Jurkat, Clone E6-1 (cell line): ENCODE measurements around the gene PLEKHA5.
A peak's percentile ranks its signal among the peaks of the same experiment; 100 is the strongest.

Experiments used
- DNase-seq: peaks from one replicate; pipeline ENCODE4 v3.0.0-alpha.2; 2011; ENCODE audit warnings: low read depth, low spot score
- H3K4me3 ChIP-seq: 2 replicates; pipeline ENCODE4 v1.5.1; 2011; ENCODE audit warnings: mild to moderate bottlenecking, low read length, control low read depth, moderate library complexity

The PLEKHA5 gene

DNA sequence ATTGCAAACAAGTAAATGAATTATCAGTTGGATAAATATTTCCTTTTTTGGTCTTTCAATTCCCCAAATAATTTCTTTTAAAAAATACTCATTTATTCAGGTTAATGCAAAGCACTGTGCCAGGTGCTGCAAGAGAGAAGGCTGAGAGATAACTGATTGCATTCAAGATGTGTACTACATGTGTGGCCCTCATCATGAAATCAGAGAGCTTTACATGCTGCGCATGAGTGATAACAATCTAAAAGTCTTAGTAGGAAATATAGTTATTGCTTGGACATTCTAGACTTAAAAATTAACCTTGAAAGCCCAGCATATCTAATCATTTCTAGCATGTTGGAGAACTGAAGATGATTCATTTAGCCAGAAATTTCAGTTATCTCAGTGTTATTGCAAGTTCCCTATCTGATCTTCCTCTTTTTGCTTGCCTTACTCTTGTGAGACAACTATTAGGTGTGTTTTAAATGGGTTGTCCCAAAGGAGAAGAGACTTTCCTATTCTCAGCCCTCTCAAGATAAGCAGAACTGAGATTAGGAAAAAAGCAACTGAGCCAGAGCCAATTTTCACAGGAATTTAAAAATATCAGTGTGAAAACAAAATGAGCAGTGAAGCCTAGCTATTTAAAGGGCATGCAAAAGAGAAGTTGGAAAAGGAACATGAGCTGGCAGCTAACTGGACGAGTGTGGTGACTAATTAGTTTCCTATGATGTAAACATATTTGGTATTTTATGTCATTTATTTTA is 60.9 kb downstream of the PLEKHA5 start:
- DNase-seq = no peak
- no peak overlapping the region for H3K4me3 ChIP-seq

DNA sequence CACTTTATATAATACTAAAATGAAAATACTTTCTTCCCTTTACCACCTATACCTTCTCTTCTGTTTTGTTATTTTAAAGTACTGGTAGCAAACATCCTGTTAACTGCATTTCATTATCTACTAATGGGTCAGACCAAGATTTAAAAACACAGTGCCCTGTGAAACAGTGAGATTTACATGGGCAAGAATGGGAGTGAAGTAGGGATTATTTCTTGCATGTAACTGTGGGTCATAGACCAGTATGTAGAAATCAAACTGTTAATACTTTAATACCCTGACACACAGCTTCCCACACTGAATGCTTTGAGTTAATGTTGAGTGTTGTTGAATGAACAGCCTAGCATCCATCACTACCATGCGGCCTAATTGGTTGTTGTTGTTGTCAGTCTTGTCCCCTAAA is 61.6 kb downstream of the PLEKHA5 start:
- H3K4me3 ChIP-seq = no peak overlapping the region
- no peak for DNase-seq

DNA sequence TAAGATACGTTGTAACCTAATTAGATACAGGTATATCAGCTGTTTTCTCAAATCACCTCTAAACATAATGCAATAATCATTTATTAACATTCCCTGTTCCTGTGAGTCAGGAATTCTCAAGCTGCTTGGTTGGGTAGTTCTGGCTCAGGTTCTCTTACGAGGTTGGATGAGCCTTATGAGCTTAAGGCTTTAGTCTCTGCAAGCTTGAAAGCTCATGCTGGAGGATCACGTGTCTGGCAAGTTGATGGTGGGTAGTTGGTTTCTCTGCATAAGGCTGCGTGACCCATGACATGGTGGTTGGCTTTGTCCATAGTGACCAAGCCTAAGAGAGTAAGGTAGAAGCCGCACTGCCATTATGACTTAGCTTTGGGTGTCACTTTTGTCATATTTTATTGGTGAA is 62.0 kb downstream of the PLEKHA5 start:
- no peak for DNase-seq
- H3K4me3 ChIP-seq = no peak overlapping the region

DNA sequence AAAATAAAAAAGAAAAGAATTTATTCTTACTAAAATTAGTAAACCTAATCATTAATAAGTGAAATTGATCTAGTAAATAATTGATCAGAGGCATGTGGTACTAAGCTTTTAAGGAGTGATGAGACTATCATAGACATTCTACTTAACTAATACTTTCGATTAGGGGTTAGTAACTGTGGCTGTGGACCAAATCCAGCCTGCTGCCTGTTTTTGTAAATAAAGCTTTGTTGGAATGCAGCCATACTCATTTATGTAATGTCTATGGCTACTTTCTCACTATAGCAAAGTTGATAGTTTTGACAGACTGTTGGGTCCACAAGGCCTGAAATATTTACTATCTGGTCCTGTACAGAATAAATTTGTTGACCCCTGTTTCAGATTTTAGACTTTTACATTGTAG is 63.2 kb downstream of the PLEKHA5 start:
- DNase-seq = no peak
- H3K4me3 ChIP-seq = no peak overlapping the region

DNA sequence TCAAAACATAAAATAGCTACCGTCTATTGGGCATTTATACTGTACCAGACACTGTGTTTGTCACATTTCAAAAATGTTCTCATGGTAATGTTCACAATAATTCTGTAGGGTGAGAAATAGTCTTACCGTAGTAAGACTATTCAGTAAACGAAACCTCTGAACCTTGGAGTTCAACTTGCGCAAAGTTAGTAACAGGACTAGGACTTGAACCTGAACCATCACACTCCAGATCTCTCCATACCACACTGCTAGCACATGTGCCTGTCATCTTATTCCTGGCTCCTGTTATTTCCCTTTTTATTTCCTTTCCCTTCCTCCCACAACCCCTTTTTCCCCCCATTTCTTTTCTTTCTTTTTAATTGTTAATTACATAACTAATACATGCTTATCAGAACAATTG is 65.4 kb downstream of the PLEKHA5 start:
- DNase-seq = no peak

DNA sequence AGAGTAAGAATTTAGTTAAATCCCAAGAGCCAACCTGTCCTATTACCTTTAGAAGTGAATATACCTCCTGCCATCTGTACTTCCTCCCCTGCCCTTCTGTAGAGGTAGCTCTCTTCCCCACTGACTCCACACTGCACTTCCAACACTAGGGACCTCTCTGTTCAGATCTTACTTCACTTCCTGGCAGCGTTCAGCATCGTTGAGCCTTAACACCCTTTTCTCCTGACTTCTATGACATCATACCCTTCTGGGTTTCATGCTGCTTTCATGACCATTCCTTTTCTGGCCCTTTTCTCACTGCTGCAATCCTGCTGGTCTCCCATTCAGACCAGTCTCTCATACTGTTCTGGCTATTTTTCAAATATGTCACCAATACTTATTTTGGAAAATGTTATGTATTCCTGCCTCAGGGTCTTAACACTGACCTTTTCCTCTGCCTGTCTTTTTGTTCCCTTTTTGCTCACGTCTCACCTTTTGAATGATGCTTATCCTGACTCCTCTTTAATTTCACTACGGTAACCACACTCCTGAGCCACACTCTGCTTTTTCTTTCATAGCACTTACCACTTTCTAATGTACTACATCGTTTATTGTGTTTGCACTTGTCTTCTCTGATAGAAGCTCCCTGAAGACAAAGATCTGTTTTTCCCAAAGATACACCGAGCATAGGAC is 67.6 kb downstream of the PLEKHA5 start:
- peak; percentile 8 for DNase-seq
- no peak overlapping the region for H3K4me3 ChIP-seq

More for the DNA sequence above, 65.4 kb downstream of the PLEKHA5 start:
- H3K4me3 ChIP-seq = no peak overlapping the region

DNA sequence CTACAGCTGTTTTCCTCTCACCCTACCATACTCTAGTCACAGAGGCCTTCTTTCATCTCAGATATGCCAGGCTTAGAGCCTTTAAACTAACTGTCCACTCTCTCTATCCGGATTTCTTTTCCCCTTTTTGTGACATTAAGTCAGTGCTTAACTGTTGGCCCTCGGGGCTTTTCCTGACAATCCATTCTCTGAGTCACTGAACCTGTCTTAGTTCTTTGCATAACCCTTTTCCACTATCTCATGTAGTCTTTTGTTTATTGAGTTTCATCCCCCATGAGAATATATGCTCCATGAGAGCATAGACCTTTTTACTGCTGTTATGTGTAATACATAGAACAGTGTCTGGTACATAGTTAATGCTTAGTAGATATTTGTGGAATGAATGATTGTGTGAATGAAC is 68.7 kb downstream of the PLEKHA5 start:
- no peak for DNase-seq

DNA sequence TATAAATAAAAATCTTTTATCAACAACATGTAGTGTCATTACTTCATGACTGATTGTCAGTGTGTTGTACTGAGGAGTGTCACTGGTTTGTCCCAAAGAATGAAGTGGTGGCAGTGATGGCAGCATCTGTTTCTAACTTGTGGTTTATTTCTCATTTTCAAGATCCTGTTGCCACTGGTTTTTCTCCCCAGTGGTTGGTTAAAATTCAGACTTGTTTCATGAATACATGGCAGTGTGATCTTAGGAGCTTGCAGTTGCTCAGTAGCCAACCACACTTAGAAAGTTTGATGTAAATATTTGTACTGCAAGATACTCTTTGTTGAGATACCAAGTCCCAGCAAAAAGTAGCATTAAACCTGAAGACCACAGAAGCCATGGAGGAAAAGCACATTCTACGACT is 69.8 kb downstream of the PLEKHA5 start:
- peak; percentile 31 for DNase-seq
- no peak overlapping the region for H3K4me3 ChIP-seq

More for the DNA sequence above, 68.7 kb downstream of the PLEKHA5 start:
- H3K4me3 ChIP-seq = no peak overlapping the region

DNA sequence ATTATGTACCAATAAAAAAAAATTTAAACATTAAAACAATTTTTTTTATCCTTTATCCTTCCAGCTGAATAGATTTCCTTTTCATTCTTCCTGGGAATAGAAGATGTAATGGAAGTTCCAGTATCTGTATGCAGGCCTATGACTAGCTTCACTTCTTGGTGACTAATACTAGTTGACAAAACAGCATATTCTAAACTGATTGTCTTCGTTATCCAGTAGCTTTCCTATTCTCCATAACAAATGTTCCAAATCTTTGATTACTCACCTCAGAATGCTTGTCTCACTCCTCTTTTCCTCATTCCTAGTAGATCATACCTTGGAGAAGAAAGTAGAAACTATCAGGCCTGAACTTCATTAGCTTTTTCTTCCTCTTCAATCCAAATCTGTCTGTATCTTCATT is 70.7 kb downstream of the PLEKHA5 start:
- H3K4me3 ChIP-seq = no peak overlapping the region
- no peak for DNase-seq

DNA sequence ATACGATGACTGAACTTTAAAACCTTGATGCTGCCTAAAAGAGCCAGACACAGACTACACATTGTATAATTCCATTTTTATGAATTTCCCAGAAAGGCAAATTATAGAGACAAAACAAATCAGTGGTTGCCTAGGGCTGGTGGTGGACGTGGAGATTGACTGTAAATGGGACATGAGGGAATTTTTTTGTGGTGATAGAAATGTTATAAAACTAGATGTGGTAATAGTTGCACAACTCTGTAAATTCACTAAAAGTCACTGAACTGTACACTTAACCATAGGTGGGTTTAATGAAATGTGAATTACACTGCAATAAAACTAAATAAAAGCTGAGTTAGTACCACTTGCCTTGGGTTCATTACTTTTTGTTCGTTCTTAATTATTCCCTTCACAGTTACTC is 72.1 kb downstream of the PLEKHA5 start:
- no peak overlapping the region for H3K4me3 ChIP-seq
- no peak for DNase-seq

DNA sequence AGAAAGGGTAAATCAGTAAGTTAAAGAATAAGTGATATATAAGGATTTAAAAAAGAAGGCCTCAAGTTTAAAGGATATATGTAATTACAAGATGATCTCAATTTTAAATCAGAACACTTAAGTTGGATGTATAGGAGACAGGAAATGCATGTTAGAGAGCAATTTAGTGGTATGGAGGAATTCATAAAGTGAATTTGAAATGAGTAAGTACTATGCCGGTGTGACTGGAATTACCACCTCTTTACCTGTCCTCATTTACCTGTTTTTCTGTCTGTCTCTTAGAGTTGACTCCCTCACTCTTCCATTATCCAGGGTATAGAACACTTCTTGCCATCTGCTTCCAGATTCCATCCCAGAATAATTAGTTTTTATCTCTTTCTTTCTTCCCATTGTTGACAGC is 73.5 kb downstream of the PLEKHA5 start:
- DNase-seq = no peak
- no peak overlapping the region for H3K4me3 ChIP-seq

DNA sequence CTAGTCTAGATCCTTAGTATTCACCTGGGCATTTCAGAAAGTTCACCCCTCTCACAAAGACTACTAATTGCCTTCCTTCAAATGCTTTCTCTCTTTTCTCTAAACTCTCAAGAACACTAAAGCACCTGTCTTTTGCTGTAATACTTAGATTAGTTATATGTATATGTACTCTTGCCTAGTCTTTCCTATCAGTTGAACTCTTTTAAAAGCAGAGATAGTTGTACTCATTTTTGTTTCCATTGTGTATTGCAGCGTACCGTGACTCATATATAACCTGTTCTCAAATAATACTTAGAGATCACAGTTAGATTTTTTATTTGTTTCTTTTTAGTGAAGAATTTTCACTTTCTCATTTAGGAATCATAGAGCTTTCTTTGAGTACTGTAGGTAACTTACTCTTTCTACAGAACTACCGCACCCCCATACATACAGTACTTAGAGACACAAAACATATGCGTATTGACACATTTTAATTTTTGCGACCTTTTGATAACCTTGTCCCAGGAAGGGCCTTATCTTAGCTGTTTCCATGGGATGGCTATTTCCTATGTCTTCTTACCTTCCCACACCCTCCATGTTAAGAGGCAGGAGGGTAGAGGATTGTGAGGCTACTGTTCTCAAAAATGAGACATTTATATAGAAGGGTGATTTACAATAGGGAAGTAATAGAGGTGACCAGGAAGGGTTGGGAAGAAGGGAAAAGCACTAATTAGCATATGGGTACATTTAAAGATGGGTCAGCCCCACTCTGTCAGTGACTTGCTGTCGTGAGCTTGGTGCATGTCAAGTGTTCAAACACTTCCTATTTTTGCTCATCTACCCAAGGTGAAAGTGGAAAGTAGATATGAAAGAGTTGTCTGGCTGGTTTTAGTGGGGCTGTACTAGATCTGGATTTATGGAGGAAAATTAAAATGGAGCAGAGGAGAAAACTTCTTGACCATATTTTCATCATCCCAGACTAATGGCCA is 74.3 kb downstream of the PLEKHA5 start:
- DNase-seq = no peak
- H3K4me3 ChIP-seq = no peak overlapping the region

DNA sequence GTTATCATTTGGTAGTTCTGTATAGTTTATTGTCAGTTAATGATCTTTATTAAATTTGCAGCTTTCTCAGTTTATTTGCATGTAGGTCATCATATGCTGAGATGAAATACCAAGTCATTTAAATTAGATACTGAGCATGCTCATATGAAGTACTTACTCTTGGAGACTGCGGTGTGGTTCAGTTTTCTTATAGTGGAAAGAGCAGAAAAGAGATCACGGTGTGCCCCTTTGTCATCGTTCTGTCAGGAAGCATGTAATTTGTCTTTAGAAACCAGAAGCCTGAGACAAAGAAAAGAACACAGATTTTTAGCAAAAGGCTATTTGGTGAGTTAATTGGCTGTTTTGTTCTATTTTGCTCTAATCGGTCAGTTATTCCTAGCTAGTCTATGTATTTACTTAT is 75.6 kb downstream of the PLEKHA5 start:
- DNase-seq = no peak

DNA sequence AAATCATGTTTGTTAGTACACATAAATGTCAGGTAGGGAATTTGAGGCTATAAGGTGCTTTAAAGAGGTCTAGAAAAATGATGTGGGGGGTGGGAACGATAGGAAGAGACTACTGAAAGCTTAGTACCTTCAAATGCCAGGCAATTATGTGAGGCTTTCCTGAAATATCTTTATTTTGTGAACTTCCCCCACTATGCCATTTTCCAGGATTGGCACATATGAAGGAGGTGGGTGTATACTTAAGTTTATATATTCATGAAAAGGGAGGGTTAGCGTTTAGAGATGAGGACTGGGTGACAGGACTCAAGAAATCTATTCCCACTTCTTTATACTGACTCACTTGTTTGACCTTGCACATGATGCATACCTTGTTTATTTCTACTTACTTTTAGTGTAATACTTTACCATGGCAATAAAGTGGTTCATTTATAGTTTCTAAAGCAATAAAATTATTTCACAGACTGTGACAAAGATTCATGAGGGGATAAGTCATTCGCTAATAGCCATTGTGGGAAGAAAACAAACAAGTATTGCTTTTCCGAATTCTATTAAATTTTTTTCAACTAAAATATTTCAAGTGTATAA is 77.1 kb downstream of the PLEKHA5 start:
- H3K4me3 ChIP-seq = no peak overlapping the region
- DNase-seq = no peak

More for the DNA sequence above, 75.6 kb downstream of the PLEKHA5 start:
- H3K4me3 ChIP-seq = no peak overlapping the region

DNA sequence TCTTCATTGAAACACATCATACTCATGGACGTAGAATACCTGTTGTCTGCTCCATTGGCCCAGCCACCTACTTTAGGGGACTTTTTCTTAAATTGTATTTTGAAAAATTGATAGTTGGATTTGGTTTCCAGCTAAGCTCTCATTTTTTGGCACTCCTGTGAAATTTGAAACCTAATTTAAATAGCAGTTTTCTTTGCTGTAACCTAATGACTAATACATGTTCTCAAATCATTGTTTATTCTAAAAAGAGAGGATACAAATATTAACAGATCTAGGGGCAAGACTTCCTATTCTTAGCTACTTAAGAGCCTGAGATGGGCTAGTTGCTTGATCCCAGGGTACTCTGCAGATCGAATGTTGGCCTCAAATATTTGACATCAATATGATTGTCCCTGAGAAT is 78.9 kb downstream of the PLEKHA5 start:
- DNase-seq = no peak
- no peak overlapping the region for H3K4me3 ChIP-seq

DNA sequence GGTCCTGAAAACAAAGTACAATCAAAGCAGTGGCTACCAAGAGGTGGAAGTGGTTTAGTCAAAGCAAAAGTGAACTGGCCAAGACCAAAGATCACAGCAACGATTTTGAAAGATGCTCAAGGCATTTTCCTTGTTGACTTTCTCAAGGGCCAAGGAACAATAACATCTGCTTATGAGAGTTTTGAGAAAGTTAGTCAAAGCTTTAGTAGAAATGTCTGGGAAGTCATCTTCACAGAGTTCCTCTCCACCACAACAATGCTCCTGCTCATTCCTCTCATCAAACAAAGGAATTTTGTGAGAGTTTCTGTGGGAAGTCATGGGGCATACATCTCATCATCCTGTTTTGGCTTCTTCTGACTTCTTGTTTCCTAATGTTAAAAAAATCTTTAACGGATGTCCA is 80.1 kb downstream of the PLEKHA5 start:
- H3K4me3 ChIP-seq = no peak overlapping the region
- no peak for DNase-seq

DNA sequence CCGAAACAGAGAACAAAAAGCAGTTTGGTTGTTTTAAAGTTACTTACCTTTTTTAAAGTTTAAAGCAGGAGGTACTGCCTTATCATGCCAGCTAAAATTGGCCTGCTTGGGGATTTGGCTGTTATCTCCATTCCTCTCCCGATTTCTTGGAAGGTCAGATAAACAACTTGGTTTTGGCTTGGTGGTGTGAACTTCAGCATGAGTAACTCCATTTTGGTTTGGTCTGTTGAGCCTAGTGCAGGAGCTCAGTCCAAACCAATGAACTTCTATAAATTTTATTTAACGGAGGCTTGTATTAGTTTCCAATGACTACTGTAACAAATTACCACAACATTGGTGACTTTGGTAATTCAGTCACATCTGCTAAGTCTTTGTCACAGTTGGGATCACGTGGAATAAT is 82.3 kb downstream of the PLEKHA5 start:
- H3K4me3 ChIP-seq = no peak overlapping the region
- no peak for DNase-seq

DNA sequence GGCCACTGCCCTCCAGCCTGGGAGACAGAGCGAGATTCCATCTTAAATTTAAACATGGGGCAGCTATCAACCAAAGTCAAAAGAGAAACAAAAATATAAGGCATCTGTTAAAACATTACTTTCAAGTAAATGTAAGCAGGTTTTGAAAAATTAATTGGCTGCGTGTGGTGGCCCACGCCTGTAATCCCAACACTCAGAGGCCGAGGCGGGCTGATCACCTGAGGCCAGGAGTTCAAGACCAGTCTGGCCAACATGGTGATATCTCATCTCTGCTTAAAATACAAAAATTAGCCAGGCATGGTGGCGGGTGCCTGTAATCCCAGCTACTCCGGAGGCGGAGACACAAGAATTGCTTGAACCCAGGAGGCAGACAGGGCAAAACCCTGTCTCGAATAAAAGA is 82.7 kb downstream of the PLEKHA5 start:
- no peak overlapping the region for H3K4me3 ChIP-seq
- DNase-seq = no peak

DNA sequence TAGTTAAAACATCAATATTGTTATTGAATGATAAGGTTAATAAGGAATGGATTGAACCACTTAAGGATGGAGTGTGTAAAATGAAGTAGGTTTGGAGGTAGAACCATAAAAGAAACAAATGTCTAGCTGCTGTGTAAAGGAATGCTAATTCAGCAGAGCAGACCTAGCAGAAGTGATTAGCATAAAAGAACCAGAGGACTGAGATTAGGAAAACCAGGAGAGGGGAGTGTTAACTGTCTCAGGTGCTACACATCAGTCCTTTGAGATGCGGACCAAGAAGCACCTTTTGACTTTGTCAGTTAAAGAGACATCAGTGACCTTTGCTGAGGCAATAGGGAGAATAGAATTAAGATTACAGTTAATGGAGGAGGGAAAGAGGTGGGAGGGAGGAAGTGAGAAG is 84.5 kb downstream of the PLEKHA5 start:
- no peak for DNase-seq

More for the DNA sequence above, 84.5 kb downstream of the PLEKHA5 start:
- H3K4me3 ChIP-seq = no peak overlapping the region
